Measurements from ENCODE around the gene RUNX2. TPM values are rescaled to one million over a fixed set of nuclear protein-coding genes. Genes with fewer than 3 reads are reported as not detected.

RUNX2 gene
- total and polyA plus RNA-seq, 9 of the 15 experiments (the other 6 are each of a cell fraction or from before 2014, with no cell fraction given): 0.29 to 1.00 (median 0.43) TPM

DNA sequence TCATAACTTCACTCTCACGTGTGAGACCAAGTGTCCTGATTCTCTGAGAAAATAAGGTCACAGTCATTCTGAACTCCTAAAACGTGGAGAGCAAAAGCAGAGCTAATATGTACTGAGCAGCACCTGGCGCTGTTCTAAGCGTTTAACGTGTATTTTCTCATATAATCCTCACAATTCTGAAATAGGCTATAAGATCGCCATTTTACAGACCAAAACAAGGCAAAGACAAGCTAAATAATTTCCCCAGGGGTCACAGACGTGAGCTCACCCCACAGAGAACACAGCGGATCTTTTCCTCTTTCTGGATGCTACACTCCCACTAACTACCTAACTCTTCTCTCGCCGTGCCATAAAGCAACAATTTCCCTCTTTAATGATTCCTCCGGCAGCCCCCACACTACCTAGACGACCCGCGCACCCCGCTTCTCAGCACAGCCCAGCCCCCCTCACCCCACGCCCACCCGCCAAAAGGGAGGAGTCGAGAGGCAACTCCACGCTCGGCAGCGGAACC is 49.0 kb downstream of the RUNX2 start (continued):
- TF ChIP-seq, protein P1, sequence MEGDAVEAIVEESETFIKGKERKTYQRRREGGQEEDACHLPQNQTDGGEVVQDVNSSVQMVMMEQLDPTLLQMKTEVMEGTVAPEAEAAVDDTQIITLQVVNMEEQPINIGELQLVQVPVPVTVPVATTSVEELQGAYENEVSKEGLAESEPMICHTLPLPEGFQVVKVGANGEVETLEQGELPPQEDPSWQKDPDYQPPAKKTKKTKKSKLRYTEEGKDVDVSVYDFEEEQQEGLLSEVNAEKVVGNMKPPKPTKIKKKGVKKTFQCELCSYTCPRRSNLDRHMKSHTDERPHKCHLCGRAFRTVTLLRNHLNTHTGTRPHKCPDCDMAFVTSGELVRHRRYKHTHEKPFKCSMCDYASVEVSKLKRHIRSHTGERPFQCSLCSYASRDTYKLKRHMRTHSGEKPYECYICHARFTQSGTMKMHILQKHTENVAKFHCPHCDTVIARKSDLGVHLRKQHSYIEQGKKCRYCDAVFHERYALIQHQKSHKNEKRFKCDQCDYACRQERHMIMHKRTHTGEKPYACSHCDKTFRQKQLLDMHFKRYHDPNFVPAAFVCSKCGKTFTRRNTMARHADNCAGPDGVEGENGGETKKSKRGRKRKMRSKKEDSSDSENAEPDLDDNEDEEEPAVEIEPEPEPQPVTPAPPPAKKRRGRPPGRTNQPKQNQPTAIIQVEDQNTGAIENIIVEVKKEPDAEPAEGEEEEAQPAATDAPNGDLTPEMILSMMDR (IDR thresholded peaks at IDR 0.05 in 2 of 3, conservative IDR thresholded peaks at IDR 0.05 in 1 of 3; ENCODE audit: insufficient read depth in 2 of 3, low read depth in 1 of 3, low read length in 3 of 3): no peak; a peak in 3 of 6 replicates
- TF ChIP-seq, protein P2, sequence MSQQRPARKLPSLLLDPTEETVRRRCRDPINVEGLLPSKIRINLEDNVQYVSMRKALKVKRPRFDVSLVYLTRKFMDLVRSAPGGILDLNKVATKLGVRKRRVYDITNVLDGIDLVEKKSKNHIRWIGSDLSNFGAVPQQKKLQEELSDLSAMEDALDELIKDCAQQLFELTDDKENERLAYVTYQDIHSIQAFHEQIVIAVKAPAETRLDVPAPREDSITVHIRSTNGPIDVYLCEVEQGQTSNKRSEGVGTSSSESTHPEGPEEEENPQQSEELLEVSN (IDR thresholded peaks at IDR 0.05; ENCODE audit: borderline replicate concordance in 1 of 2, extremely low read depth in 1 of 2, insufficient read depth in 1 of 2, insufficient read length in 1 of 2, low read depth in 1 of 2, low read length in 1 of 2, poor library complexity in 1 of 2, severe bottlenecking in 1 of 2): no peak
- TF ChIP-seq FOS (IDR thresholded peaks at IDR 0.05; ENCODE audit: extremely low read depth, insufficient read length): no peak
- no peak for TF ChIP-seq CBX2 (IDR thresholded peaks at IDR 0.05; ENCODE audit: insufficient read depth, low read length, poor library complexity, severe bottlenecking)
- TF ChIP-seq, protein P3, sequence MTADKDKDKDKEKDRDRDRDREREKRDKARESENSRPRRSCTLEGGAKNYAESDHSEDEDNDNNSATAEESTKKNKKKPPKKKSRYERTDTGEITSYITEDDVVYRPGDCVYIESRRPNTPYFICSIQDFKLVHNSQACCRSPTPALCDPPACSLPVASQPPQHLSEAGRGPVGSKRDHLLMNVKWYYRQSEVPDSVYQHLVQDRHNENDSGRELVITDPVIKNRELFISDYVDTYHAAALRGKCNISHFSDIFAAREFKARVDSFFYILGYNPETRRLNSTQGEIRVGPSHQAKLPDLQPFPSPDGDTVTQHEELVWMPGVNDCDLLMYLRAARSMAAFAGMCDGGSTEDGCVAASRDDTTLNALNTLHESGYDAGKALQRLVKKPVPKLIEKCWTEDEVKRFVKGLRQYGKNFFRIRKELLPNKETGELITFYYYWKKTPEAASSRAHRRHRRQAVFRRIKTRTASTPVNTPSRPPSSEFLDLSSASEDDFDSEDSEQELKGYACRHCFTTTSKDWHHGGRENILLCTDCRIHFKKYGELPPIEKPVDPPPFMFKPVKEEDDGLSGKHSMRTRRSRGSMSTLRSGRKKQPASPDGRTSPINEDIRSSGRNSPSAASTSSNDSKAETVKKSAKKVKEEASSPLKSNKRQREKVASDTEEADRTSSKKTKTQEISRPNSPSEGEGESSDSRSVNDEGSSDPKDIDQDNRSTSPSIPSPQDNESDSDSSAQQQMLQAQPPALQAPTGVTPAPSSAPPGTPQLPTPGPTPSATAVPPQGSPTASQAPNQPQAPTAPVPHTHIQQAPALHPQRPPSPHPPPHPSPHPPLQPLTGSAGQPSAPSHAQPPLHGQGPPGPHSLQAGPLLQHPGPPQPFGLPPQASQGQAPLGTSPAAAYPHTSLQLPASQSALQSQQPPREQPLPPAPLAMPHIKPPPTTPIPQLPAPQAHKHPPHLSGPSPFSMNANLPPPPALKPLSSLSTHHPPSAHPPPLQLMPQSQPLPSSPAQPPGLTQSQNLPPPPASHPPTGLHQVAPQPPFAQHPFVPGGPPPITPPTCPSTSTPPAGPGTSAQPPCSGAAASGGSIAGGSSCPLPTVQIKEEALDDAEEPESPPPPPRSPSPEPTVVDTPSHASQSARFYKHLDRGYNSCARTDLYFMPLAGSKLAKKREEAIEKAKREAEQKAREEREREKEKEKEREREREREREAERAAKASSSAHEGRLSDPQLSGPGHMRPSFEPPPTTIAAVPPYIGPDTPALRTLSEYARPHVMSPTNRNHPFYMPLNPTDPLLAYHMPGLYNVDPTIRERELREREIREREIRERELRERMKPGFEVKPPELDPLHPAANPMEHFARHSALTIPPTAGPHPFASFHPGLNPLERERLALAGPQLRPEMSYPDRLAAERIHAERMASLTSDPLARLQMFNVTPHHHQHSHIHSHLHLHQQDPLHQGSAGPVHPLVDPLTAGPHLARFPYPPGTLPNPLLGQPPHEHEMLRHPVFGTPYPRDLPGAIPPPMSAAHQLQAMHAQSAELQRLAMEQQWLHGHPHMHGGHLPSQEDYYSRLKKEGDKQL (CRISPR knock-in tag; IDR thresholded peaks at IDR 0.05; ENCODE audit: borderline replicate concordance): no peak
- no peak for TF ChIP-seq IFI16 (CRISPR knock-in tag; IDR thresholded peaks at IDR 0.05)
- TF ChIP-seq FOXM1 (IDR thresholded peaks at IDR 0.05; ENCODE audit: low read depth): no peak
- no peak for TF ChIP-seq FOXM1 (CRISPR knock-in tag; IDR thresholded peaks at IDR 0.05; ENCODE audit: low read depth)
- TF ChIP-seq, protein P4, sequence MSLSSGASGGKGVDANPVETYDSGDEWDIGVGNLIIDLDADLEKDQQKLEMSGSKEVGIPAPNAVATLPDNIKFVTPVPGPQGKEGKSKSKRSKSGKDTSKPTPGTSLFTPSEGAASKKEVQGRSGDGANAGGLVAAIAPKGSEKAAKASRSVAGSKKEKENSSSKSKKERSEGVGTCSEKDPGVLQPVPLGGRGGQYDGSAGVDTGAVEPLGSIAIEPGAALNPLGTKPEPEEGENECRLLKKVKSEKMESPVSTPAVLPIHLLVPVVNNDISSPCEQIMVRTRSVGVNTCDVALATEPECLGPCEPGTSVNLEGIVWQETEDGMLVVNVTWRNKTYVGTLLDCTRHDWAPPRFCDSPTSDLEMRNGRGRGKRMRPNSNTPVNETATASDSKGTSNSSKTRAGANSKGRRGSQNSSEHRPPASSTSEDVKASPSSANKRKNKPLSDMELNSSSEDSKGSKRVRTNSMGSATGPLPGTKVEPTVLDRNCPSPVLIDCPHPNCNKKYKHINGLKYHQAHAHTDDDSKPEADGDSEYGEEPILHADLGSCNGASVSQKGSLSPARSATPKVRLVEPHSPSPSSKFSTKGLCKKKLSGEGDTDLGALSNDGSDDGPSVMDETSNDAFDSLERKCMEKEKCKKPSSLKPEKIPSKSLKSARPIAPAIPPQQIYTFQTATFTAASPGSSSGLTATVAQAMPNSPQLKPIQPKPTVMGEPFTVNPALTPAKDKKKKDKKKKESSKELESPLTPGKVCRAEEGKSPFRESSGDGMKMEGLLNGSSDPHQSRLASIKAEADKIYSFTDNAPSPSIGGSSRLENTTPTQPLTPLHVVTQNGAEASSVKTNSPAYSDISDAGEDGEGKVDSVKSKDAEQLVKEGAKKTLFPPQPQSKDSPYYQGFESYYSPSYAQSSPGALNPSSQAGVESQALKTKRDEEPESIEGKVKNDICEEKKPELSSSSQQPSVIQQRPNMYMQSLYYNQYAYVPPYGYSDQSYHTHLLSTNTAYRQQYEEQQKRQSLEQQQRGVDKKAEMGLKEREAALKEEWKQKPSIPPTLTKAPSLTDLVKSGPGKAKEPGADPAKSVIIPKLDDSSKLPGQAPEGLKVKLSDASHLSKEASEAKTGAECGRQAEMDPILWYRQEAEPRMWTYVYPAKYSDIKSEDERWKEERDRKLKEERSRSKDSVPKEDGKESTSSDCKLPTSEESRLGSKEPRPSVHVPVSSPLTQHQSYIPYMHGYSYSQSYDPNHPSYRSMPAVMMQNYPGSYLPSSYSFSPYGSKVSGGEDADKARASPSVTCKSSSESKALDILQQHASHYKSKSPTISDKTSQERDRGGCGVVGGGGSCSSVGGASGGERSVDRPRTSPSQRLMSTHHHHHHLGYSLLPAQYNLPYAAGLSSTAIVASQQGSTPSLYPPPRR (CRISPR knock-in tag; IDR thresholded peaks at IDR 0.05; ENCODE audit: borderline replicate concordance): no peak
- TF ChIP-seq, protein P5, sequence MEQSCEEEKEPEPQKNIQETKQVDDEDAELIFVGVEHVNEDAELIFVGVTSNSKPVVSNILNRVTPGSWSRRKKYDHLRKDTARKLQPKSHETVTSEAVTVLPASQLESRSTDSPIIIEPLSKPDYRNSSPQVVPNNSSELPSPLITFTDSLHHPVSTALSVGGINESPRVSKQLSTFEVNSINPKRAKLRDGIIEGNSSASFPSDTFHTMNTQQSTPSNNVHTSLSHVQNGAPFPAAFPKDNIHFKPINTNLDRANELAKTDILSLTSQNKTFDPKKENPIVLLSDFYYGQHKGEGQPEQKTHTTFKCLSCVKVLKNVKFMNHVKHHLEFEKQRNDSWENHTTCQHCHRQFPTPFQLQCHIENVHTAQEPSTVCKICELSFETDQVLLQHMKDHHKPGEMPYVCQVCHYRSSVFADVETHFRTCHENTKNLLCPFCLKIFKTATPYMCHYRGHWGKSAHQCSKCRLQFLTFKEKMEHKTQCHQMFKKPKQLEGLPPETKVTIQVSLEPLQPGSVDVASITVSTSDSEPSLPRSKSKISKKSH (CRISPR knock-in tag; IDR thresholded peaks at IDR 0.05): no peak

Data from K562 (cell line).